ENCODE results near the gene TMEM158. TPM values are rescaled to one million over a fixed set of nuclear protein-coding genes. Genes with fewer than 3 reads are reported as not detected.

The TMEM158 gene
- total RNA-seq, 1 experiment from 2014 or later = 1.4 TPM

- no peak for DNase-seq (ENCODE audit: unreplicated experiment)
- peaks cover 14% of the 10 kb centered on the region for H3K4me1 Mint-ChIP-seq (ENCODE audit: insufficient read depth, unreplicated experiment)
- ChIA-PET POLR2A (interaction anchor here (1.3 to 1.8 kb wide), 3 partner anchors 66 to 170 kb away, joined by 6 to 23 read pairs (median 14); partner anchors contain the start of gene CDCP1), CTCF (interaction anchor here (0.6 to 18.5 kb wide), 39 partner anchors 9 to 648 kb away, joined by 3 to 368 read pairs (median 7); partner anchors contain the start of gene CDCP1)
- intact Hi-C loops (cut with micrococcal nuclease) = loop anchor here (2.0 to 5.0 kb wide), 3 partner anchors 69 to 119 kb away; no protein-coding TSS in a partner anchor
- no peak for TF ChIP-seq CTCF (IDR thresholded peaks at IDR 0.05; ENCODE audit: unreplicated experiment)
- H3K36me3 Mint-ChIP-seq (ENCODE audit: insufficient read depth, unreplicated experiment) = no peaks in the 10 kb centered on the region
- no peak overlapping the region for H3K27ac Mint-ChIP-seq (ENCODE audit: low read depth, unreplicated experiment)
- H3K9me3 Mint-ChIP-seq (ENCODE audit: unreplicated experiment) = no peaks in the 10 kb centered on the region
- H3K4me3 Mint-ChIP-seq (ENCODE audit: unreplicated experiment) = no peak overlapping the region
- no TSS peak for BruUV-seq (replicated peaks)
- no peaks in the 10 kb centered on the region for H3K27me3 Mint-ChIP-seq (ENCODE audit: insufficient read depth, unreplicated experiment)
These were observed 14.5 kb downstream of the TMEM158 start for GRCh38 chr3:45211466-45212094.

DNA sequence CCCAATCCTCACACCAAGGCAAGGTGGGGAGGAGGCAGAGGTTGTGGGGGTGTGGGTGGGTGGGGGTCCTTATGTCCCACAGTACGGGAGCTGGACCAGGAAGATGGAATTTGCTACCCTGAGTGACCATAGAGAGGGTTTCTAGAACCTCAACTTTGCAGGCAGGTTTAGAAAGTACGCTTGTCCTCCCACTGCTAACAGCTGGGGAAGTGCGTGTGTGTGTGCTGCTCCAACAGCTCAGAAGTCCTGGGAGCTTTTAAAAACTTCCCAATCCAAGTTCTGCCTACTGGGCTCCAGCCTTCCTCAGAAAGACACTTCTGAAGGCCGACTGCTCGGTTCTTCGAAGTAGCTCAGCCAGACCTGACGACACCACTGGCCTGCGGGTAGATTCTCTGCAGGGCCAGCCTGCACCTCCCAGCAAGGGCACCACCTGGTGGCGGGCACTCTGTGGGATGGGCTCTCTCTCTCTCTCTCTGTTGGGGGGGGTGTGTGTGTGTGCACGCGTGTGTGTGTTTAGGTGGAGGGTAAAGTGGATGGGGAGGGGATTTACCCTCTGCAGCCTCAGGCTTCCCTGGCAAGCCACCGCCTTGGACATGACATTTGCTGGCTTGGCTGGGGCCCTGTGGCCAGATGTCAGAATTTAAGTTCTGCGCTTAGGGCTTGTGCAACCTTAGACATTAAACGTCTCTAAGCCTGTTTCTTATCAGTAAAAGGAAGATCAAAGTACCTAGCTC, 15.6 kb downstream of the TMEM158 start:
- DNase-seq (ENCODE audit: unreplicated experiment) = peak; percentile 79
- ChIA-PET POLR2A (interaction anchor here (0.6 to 1.8 kb wide), 17 partner anchors 10 to 599 kb away, joined by 3 to 23 read pairs (median 4); partner anchors contain the start of gene CDCP1), CTCF (interaction anchor here (0.6 to 18.5 kb wide), 69 partner anchors 8 to 1962 kb away, joined by 3 to 368 read pairs (median 5); partner anchors contain the start of genes CDCP1, EXOSC7 and ZDHHC3)
- intact Hi-C loops (cut with micrococcal nuclease) = loop anchor here (1.0 to 5.0 kb wide), 6 partner anchors 27 to 170 kb away; no protein-coding TSS in a partner anchor
- Mint-ChIP-seq H3K36me3 (ENCODE audit: insufficient read depth, unreplicated experiment) (no peaks in the 10 kb centered on the region), H3K9me3 (ENCODE audit: unreplicated experiment) (no peaks in the 10 kb centered on the region), H3K4me3 (ENCODE audit: unreplicated experiment) (no peak overlapping the region), H3K27ac (ENCODE audit: low read depth, unreplicated experiment) (no peak overlapping the region), H3K4me1 (ENCODE audit: insufficient read depth, unreplicated experiment) (peaks cover 14% of the 10 kb centered on the region), H3K27me3 (ENCODE audit: insufficient read depth, unreplicated experiment) (no peaks in the 10 kb centered on the region)
- no TSS peak for BruUV-seq (replicated peaks)
- peak; percentile 91 for TF ChIP-seq CTCF (IDR thresholded peaks at IDR 0.05; ENCODE audit: unreplicated experiment)

DNA sequence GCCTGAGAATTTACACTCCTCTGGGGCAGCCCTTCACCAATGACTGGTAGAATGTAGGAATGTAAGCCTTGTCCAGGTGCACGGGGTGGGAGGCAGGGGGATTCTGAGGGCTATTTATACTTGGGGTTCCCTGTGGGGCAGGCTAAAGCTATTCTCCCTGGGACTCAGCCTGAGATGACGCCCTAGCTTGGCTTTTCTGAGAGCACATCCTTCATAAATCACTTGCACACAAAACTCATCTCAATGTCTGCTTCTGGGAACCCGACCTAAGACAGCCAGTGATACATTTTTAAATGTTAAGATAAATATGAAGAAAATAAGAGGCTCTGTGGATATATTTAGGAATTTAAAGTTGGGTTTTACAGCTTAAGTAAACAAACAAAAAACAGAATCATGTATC, 16.6 kb downstream of the TMEM158 start:
- Mint-ChIP-seq H3K4me3 (ENCODE audit: unreplicated experiment) (no peak overlapping the region), H3K27ac (ENCODE audit: low read depth, unreplicated experiment) (no peak overlapping the region), H3K4me1 (ENCODE audit: insufficient read depth, unreplicated experiment) (peaks cover 19% of the 10 kb centered on the region), H3K27me3 (ENCODE audit: insufficient read depth, unreplicated experiment) (no peaks in the 10 kb centered on the region), H3K36me3 (ENCODE audit: insufficient read depth, unreplicated experiment) (no peaks in the 10 kb centered on the region), H3K9me3 (ENCODE audit: unreplicated experiment) (no peaks in the 10 kb centered on the region)
- ChIA-PET CTCF (interaction anchor here (0.6 to 18.5 kb wide), 27 partner anchors 9 to 871 kb away, joined by 3 to 368 read pairs (median 5); partner anchors contain the start of gene CDCP1), POLR2A (interaction anchor here (0.6 to 2.6 kb wide), 10 partner anchors 9 to 243 kb away, joined by 3 to 23 read pairs (median 4); no protein-coding TSS in a partner anchor)
- intact Hi-C loops (cut with micrococcal nuclease) = no loop called here
- no peak for DNase-seq (ENCODE audit: unreplicated experiment)
- no peak for TF ChIP-seq CTCF (IDR thresholded peaks at IDR 0.05; ENCODE audit: unreplicated experiment)
- BruUV-seq (replicated peaks) = no TSS peak

DNA sequence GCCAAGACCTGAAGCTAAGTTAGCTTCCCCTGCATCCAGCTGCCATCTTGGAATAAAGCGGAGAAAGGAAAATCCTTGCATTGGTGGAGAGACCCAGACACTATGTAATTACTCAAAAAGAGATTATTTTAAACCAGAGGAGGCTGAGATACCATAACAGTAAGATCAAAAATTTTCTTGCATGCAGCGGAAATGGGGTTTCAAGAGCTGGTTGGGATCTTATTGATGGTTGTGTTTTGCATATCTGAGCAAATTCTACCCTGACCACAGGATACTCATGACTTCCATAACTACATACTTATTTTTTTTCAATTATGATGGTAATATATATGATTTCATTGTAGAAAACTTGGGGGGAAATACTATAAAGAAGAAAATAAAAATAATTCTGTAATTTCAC, 17.5 kb downstream of the TMEM158 start:
- no TSS peak for BruUV-seq (replicated peaks)
- no peaks in the 10 kb centered on the region for H3K9me3 Mint-ChIP-seq (ENCODE audit: unreplicated experiment)
- ChIA-PET POLR2A (interaction anchor here (0.8 to 2.6 kb wide), 3 partner anchors 65 to 129 kb away, joined by 3 to 10 read pairs (median 4); no protein-coding TSS in a partner anchor), CTCF (interaction anchor here (0.6 to 18.5 kb wide), 10 partner anchors 10 to 292 kb away, joined by 3 to 368 read pairs (median 3); partner anchors contain the start of gene CDCP1)
- H3K27me3 Mint-ChIP-seq (ENCODE audit: insufficient read depth, unreplicated experiment) = no peaks in the 10 kb centered on the region
- TF ChIP-seq CTCF (IDR thresholded peaks at IDR 0.05; ENCODE audit: unreplicated experiment) = no peak
- no peak for DNase-seq (ENCODE audit: unreplicated experiment)
- peaks cover 19% of the 10 kb centered on the region for H3K4me1 Mint-ChIP-seq (ENCODE audit: insufficient read depth, unreplicated experiment)
- no peak overlapping the region for H3K4me3 Mint-ChIP-seq (ENCODE audit: unreplicated experiment)
- no peaks in the 10 kb centered on the region for H3K36me3 Mint-ChIP-seq (ENCODE audit: insufficient read depth, unreplicated experiment)
- H3K27ac Mint-ChIP-seq (ENCODE audit: low read depth, unreplicated experiment) = no peak overlapping the region
- intact Hi-C loops (cut with micrococcal nuclease) = no loop called here

All from MCF 10A (cell line).